WI38 (cell line): ENCODE results near the gene TMEM168.

Source experiments
- H3K4me3 ChIP-seq: 2 replicates; pipeline ENCODE4 v1.5.1; 2011; ENCODE audit warnings: low read depth, mild to moderate bottlenecking, control low read depth, low read length
- TF ChIP-seq, protein P1 (sequence below): IDR thresholded peaks from 2 replicates; pipeline ENCODE4 v1.5.1; 2012; ENCODE audit warnings: low read depth, mild to moderate bottlenecking, control low read depth, low read length

TMEM168 gene

GRCh38 chr7:112781110-112781509 is 9.1 kb downstream of the TMEM168 start:
- TF ChIP-seq, protein P1, sequence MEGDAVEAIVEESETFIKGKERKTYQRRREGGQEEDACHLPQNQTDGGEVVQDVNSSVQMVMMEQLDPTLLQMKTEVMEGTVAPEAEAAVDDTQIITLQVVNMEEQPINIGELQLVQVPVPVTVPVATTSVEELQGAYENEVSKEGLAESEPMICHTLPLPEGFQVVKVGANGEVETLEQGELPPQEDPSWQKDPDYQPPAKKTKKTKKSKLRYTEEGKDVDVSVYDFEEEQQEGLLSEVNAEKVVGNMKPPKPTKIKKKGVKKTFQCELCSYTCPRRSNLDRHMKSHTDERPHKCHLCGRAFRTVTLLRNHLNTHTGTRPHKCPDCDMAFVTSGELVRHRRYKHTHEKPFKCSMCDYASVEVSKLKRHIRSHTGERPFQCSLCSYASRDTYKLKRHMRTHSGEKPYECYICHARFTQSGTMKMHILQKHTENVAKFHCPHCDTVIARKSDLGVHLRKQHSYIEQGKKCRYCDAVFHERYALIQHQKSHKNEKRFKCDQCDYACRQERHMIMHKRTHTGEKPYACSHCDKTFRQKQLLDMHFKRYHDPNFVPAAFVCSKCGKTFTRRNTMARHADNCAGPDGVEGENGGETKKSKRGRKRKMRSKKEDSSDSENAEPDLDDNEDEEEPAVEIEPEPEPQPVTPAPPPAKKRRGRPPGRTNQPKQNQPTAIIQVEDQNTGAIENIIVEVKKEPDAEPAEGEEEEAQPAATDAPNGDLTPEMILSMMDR = no peak
- H3K4me3 ChIP-seq = no peak overlapping the region

DNA sequence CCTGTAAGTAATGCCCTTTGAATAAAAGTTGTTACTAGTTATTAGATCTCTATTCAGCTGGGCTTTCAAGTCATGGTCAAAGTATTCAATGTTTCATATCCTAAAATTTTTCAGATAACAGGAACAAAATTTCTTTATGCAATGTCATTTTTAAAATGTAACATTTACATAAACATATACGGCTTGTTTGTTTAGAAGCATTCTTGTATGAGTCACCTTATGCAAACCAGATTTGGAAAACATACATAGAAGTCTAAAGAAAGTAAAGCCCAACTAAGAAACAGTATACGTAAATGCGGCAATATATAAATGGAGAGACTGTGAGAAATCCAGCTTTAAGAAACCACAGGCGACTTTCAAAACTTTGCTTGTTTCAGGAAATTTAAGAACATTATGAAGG is 10.5 kb downstream of the TMEM168 start:
- TF ChIP-seq, protein P1 = no peak
- no peak overlapping the region for H3K4me3 ChIP-seq

- H3K4me3 ChIP-seq = no peak overlapping the region
- TF ChIP-seq, protein P1 = no peak
These were observed 12.8 kb downstream of the TMEM168 start for GRCh38 chr7:112777406-112777805.

- no peak overlapping the region for H3K4me3 ChIP-seq
- TF ChIP-seq, protein P1 = no peak
These were observed 19.0 kb downstream of the TMEM168 start for GRCh38 chr7:112771166-112771565.

GRCh38 chr7:112770051-112770450 is 20.1 kb downstream of the TMEM168 start:
- H3K4me3 ChIP-seq = no peak overlapping the region
- TF ChIP-seq, protein P1 = no peak

DNA sequence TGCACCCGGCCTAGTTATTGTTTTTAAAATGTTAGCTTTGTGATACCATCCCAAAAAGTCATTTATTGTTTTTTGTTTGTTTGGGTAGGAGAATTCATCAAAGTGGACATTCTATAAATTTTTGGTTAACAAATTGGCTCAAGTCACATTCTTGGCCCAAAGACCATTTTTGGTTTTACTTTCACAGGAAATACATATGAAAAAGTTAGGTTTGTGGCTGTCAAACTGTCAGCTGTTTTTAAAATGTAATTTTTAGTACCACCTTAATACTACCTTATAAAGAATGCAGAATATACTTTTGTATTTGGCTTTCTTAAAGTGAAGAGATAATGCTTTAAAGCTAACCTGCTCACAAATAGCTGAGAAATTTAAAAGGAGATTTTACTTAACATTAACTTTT is 25.1 kb downstream of the TMEM168 start:
- H3K4me3 ChIP-seq = no peak overlapping the region
- TF ChIP-seq, protein P1 = no peak

DNA sequence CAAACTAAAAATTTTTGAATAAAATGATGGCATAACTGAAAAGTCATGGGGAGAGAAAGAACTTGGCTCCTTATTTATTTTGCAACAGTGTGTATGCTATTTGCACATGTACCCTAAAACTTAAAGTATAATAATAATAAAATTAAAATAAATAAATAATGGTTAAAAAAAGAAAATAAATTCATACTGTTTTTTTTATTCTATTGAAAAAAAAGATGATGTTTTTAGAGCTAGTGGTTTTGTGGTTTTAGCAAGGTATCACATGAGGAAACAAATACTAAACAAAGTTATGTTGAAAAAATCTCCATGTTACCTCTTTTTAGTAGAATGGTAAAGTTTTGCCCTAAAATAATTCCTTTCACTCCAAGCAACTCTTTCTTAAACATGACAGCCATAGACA is 26.2 kb downstream of the TMEM168 start:
- TF ChIP-seq, protein P1 = no peak
- H3K4me3 ChIP-seq = no peak overlapping the region
